Dendritic cell treated with granulocyte-macrophage colony-stimulating factor and Interleukin-4, amounts not matched to agents 40 ng/mL and 50 ng/mL, for 4 days (primary cell): ENCODE measurements around the gene MTMR10.
A peak's percentile ranks its signal among the peaks of the same experiment; 100 is the strongest.

ENCODE experiments used
- H3K27ac Mint-ChIP-seq: one replicate; pipeline ENCODE4 v1.8.0; 2022; ENCODE audit warnings: mild to moderate bottlenecking, mixed read lengths
- H3K27me3 Mint-ChIP-seq: one replicate; pipeline ENCODE4 v1.8.0; 2022; ENCODE audit warnings: mild to moderate bottlenecking, mixed read lengths
- H3K36me3 Mint-ChIP-seq: one replicate; pipeline ENCODE4 v1.8.0; 2022; ENCODE audit warnings: low read depth, mixed read lengths
- H3K4me1 Mint-ChIP-seq: one replicate; pipeline ENCODE4 v1.8.0; 2022; ENCODE audit warnings: low read depth, mixed read lengths
- H3K4me3 Mint-ChIP-seq: one replicate; pipeline ENCODE4 v1.8.0; 2022; ENCODE audit warnings: mild to moderate bottlenecking, moderate library complexity, mixed read lengths
- H3K9me3 Mint-ChIP-seq: one replicate; pipeline ENCODE4 v1.8.0; 2022; ENCODE audit warnings: mixed read lengths
- intact Hi-C: fragments of 100-400 bp; cut with micrococcal nuclease; formaldehyde crosslinking; loops from one replicate; pipeline ENCODE4 v1.15.0; 2022

The MTMR10 gene

GRCh38 chr15:30962079-30962478 is 29.3 kb downstream of the MTMR10 start:
- Mint-ChIP-seq H3K4me3 (no peak overlapping the region), H3K4me1 (peaks cover 57% of the 10 kb centered on the region), H3K27me3 (no peaks in the 10 kb centered on the region), H3K36me3 (peaks cover 97% of the 10 kb centered on the region), H3K27ac (peak overlapping the region; percentile 55), H3K9me3 (no peaks in the 10 kb centered on the region)
- intact Hi-C loops = loop anchor here (5.0 kb wide), 1 partner anchor 165 kb away; no protein-coding TSS in a partner anchor

DNA sequence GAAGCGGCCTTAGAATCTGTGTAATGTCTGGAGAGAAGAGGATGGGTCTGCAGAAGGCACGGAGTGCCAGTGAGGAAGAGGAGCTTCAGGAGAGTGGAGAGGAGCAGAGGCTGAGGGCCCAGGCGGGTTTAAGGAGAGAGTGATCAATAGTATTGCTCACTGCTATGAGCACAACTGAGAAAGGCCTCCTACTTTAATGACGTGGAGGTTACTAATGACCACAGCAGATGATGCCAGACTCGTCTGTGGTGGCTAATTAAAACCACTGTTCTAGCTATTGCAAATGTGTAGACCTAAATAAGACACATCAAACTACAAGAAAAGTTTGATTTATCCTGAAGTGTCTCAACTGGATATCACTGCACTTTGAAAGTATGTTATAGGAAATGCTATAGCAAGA is 33.2 kb downstream of the MTMR10 start:
- Mint-ChIP-seq H3K36me3 (peaks cover 100% of the 10 kb centered on the region), H3K27me3 (no peaks in the 10 kb centered on the region), H3K9me3 (no peaks in the 10 kb centered on the region), H3K4me1 (peaks cover 67% of the 10 kb centered on the region), H3K27ac (peak overlapping the region; percentile 38), H3K4me3 (no peak overlapping the region)
- intact Hi-C loops = loop anchor here (5.0 kb wide), 1 partner anchor 34 kb away; the partner anchor contains the start of gene MTMR10

DNA sequence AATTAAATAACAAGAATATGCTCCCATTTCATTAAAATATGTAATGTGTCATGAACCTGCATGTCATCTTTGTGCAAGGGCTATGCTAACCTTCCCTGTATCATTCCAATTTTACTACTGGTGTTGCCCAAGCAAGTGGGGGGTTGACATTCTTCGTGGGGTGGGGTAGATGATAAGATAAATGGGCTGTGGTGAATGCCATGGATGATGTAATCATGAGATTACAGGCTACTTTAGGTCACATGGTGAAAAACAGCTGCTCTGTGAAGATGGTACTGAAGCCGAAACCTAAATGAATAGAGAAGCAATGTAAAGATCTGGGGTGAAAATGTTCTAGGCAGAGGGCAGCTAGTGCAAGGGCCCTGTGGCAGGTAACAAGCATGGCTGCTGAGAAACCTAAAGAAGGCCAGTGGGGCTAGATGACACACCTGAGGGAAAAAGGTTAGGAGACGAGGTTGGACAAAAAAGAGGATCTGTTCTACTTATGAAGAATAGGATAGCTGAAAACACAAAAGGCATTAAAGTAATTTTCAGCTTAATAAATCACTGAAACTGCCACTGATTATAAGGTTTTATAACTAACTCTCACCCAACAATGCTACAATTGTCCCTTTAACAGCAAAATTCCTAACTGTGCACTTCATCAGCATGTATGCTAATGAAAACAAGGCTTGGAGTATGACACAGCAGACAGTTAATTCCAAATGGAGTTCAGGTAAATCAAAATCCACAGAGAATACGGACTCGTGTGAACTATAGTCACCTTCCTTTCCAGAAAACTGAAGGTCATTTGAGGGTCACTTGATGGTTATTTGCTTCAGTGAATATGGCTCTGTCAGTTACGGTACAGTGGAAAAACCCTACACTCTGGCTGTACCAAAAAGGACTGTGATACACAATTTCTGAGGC is 35.0 kb downstream of the MTMR10 start:
- Mint-ChIP-seq H3K27ac (no peak overlapping the region), H3K4me3 (no peak overlapping the region), H3K4me1 (peaks cover 52% of the 10 kb centered on the region), H3K9me3 (no peaks in the 10 kb centered on the region), H3K27me3 (no peaks in the 10 kb centered on the region), H3K36me3 (peaks cover 100% of the 10 kb centered on the region)
- intact Hi-C loops = loop anchor here (5.0 kb wide), 1 partner anchor 36 kb away; the partner anchor contains the start of gene MTMR10

DNA sequence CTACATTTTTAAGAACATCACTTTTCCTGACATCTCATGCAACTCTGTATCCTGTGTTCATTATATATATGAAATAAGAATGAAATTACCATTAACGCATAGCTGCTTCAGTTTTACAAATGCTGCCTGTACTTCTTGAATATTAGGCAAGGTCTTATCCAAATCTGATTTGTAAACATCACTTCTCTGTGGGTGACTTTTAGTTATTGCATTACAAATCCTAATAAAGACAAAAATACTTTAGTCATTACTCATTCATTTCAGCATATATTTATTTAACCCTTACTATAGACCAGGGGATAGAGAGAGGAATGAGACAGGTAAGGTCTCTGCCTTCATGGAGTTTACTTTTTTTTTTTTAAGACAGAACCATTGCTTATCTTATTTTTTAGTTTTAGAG is 36.8 kb downstream of the MTMR10 start:
- no peaks in the 10 kb centered on the region for H3K9me3 Mint-ChIP-seq
- intact Hi-C loops = loop anchor here (5.0 kb wide), 1 partner anchor 38 kb away; the partner anchor contains the start of gene MTMR10
- H3K4me1 Mint-ChIP-seq = peaks cover 37% of the 10 kb centered on the region
- H3K27me3 Mint-ChIP-seq = no peaks in the 10 kb centered on the region
- no peak overlapping the region for H3K27ac Mint-ChIP-seq
- H3K36me3 Mint-ChIP-seq = peaks cover 100% of the 10 kb centered on the region
- H3K4me3 Mint-ChIP-seq = no peak overlapping the region

DNA sequence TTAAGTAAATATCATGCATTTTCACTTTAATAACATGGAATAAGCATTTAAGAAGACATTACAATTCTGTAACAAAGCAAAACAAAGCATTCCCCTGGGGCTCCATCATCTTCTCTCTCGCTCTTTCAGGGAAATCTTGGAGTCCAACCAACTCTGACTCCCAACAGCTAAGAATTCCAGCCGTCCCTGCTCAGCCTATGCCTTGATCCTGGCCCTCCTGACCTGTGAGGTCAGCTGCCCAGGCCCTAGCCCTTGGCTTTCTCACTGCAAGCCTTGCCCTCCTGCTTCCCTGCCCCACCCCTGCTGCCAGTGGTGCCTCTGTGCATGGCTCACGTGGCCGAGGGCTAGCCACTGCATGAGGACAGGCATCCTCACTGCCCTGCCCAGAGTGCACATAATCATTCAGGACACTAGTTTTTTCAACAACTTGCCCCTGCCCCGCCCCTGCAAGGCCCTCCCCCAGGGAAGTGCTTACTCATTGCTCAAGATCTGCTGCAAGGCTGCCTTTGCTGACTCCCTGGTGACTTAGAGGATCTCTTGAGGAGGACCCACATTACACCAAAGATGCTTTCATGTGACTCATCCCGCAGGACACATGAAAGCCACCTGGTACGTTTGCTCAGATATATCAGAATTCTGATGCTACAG is 37.6 kb downstream of the MTMR10 start:
- Mint-ChIP-seq H3K9me3 (no peaks in the 10 kb centered on the region), H3K4me3 (no peak overlapping the region), H3K27me3 (no peaks in the 10 kb centered on the region), H3K4me1 (peaks cover 31% of the 10 kb centered on the region), H3K36me3 (peaks cover 100% of the 10 kb centered on the region), H3K27ac (peak overlapping the region; percentile 35)
- intact Hi-C loops = no loop called here

GRCh38 chr15:30953183-30953582 is 38.2 kb downstream of the MTMR10 start:
- H3K4me1 Mint-ChIP-seq = peaks cover 29% of the 10 kb centered on the region
- peak overlapping the region; percentile 27 for H3K27ac Mint-ChIP-seq
- no peaks in the 10 kb centered on the region for H3K9me3 Mint-ChIP-seq
- H3K36me3 Mint-ChIP-seq = peaks cover 100% of the 10 kb centered on the region
- no peak overlapping the region for H3K4me3 Mint-ChIP-seq
- intact Hi-C loops = no loop called here
- no peaks in the 10 kb centered on the region for H3K27me3 Mint-ChIP-seq

DNA sequence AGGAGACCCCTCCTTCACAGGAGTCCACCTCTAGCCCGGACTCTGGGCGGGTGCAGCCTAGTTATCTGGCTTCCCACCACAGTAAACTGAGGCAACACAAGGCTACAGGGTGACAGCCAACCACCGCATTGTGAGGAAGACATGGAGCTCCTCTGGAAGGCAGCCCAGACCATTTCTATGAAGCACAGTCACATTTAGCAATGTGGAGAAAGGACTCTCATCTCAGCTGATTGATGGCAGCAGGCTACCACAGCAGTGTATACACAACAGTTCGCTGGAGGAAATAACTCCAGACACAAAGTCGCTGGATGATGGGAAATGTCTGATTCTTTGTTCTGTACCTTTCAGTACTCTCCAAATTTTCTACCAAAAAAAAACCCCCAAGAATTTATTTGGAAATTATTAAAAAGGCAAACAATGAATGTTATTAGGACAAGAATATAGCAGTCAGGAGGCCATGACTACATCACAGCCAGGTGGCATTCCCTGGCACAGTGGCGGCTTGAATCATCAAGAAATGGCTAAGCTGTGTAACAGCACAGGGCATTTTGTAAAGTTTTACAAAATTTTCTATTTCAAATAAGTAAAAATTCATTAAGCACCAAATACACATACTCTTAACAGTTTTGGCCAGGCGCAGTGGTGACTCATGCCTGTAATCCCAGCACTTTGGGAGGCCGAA is 47.6 kb downstream of the MTMR10 start:
- H3K4me3 Mint-ChIP-seq = no peak overlapping the region
- peaks cover 100% of the 10 kb centered on the region for H3K36me3 Mint-ChIP-seq
- H3K9me3 Mint-ChIP-seq = no peaks in the 10 kb centered on the region
- no peak overlapping the region for H3K27ac Mint-ChIP-seq
- H3K4me1 Mint-ChIP-seq = no peaks in the 10 kb centered on the region
- H3K27me3 Mint-ChIP-seq = no peaks in the 10 kb centered on the region
- intact Hi-C loops = no loop called here

DNA sequence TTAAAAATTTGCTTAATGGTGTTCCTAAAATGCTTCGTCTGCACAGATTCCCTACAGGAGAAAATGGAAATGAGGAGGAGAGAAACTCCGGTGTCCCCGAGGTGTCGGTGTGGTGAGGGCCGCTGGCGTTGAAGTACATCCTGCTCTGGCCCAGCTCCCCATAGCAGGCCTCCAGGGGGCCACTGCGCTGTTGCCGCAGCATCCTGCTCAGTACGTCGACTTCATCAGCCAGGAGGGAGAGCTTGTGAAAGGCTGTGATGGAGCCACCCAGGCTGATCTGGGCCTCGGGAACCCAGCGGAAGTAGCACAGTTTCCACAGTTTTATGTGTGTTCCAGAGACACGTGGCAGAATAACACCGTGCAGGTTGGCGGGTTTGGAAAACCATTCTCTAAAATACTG is 49.9 kb downstream of the MTMR10 start:
- Mint-ChIP-seq H3K36me3 (peaks cover 100% of the 10 kb centered on the region), H3K27me3 (no peaks in the 10 kb centered on the region), H3K9me3 (no peaks in the 10 kb centered on the region), H3K27ac (no peak overlapping the region), H3K4me3 (no peak overlapping the region), H3K4me1 (no peaks in the 10 kb centered on the region)
- intact Hi-C loops = no loop called here

GRCh38 chr15:30940359-30940758 is 51.1 kb downstream of the MTMR10 start:
- Mint-ChIP-seq H3K4me1 (no peaks in the 10 kb centered on the region), H3K9me3 (no peaks in the 10 kb centered on the region), H3K4me3 (no peak overlapping the region), H3K27ac (no peak overlapping the region), H3K27me3 (no peaks in the 10 kb centered on the region), H3K36me3 (peaks cover 96% of the 10 kb centered on the region)
- intact Hi-C loops = no loop called here

DNA sequence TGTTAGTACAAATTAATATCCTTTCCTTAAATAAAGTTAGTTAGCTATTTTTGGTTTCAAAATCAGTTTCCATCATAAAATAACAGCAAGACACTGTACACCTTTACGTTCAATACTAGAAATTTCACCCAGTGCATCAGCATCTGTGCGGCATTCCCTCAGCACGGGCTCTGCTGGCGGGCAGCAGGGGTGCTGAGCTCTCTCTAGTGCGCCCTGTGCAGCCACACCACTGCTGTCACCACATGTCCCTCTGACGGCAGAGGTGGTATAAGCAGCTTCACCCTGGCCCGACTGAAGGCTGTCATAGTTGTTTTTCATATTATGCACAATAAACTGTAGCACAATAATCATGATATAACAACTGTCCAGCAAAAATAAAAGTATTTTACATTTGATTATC is 52.3 kb downstream of the MTMR10 start:
- H3K4me3 Mint-ChIP-seq = no peak overlapping the region
- H3K27ac Mint-ChIP-seq = no peak overlapping the region
- no peaks in the 10 kb centered on the region for H3K9me3 Mint-ChIP-seq
- H3K27me3 Mint-ChIP-seq = no peaks in the 10 kb centered on the region
- peaks cover 95% of the 10 kb centered on the region for H3K36me3 Mint-ChIP-seq
- H3K4me1 Mint-ChIP-seq = no peaks in the 10 kb centered on the region
- intact Hi-C loops = no loop called here

DNA sequence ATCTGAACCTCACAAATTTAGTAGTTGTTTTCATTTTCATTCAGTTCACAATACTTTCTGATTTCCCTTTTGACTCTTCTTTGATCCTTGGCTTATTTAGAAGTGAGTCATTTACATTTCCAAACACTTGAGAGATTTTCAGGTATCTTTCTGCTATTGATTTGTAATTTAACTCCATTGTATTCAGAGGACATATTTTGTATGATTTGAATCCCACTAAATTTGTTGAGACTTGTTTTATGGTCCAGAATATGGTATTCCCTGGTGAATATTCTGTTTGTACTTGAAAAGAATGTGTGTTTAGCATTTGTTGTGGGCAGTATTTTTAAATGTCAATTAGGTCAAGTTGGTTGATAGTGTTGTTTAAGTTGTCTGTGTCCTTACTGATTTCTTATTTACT is 58.1 kb downstream of the MTMR10 start:
- H3K4me3 Mint-ChIP-seq = no peak overlapping the region
- no peak overlapping the region for H3K27ac Mint-ChIP-seq
- intact Hi-C loops = no loop called here
- no peaks in the 10 kb centered on the region for H3K4me1 Mint-ChIP-seq
- no peaks in the 10 kb centered on the region for H3K27me3 Mint-ChIP-seq
- peaks cover 88% of the 10 kb centered on the region for H3K36me3 Mint-ChIP-seq
- H3K9me3 Mint-ChIP-seq = no peaks in the 10 kb centered on the region

DNA sequence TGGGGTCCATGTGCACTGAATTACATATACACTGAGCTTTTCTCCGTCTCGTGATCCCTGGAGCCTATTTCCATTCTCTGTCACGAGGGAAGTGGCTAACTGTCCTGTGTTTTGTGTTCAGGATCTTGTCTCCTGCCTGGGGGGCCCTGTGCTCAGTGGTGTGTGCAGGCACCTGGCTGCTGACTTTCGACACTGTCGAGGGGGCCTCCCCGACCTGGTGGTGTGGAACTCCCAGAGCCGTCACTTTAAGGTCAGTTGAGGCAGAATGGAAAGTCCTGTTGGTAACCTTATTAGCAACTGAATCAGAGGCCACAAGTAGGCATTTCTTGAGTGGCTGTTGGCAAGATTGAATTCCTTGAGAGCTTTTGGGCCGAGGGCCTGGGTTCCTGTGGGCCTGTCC is 61.0 kb downstream of the MTMR10 start:
- Mint-ChIP-seq H3K27me3 (no peaks in the 10 kb centered on the region), H3K4me3 (no peak overlapping the region), H3K27ac (no peak overlapping the region), H3K36me3 (peaks cover 91% of the 10 kb centered on the region), H3K4me1 (no peaks in the 10 kb centered on the region), H3K9me3 (no peaks in the 10 kb centered on the region)
- intact Hi-C loops = no loop called here

GRCh38 chr15:30929982-30930381 is 61.4 kb downstream of the MTMR10 start:
- no peaks in the 10 kb centered on the region for H3K9me3 Mint-ChIP-seq
- H3K27ac Mint-ChIP-seq = no peak overlapping the region
- H3K4me3 Mint-ChIP-seq = no peak overlapping the region
- no peaks in the 10 kb centered on the region for H3K4me1 Mint-ChIP-seq
- peaks cover 93% of the 10 kb centered on the region for H3K36me3 Mint-ChIP-seq
- intact Hi-C loops = no loop called here
- H3K27me3 Mint-ChIP-seq = no peaks in the 10 kb centered on the region
